Liver (tissue), 9 donors: ENCODE measurements around the gene METTL17. TPM values are rescaled to one million over a fixed set of nuclear protein-coding genes. Genes with fewer than 3 reads are reported as not detected.

ENCODE experiments used
- DNase-seq: peaks from one replicate; pipeline ENCODE4 v3.0.0-alpha.2; 2017; ENCODE audit warnings: low spot score
- H3K27ac ChIP-seq, 2 donors: one replicate each; pipeline ENCODE4 v1.7.0; 2013; ENCODE audit warnings: inconsistent platforms in 2 of 2, low read length in 2 of 2, control low read depth in 1 of 2, low read depth in 1 of 2, mild to moderate bottlenecking in 1 of 2
- H3K27me3 ChIP-seq, 4 donors: one replicate each; pipeline versions ENCODE4 v1.6.1 to v1.7.0; 2013; ENCODE audit warnings: low read length in 3 of 4, inconsistent platforms in 1 of 4, mild to moderate bottlenecking in 1 of 4, moderate library complexity in 1 of 4; ENCODE audit not compliant: control insufficient read depth in 4 of 4, insufficient read depth in 4 of 4
- H3K36me3 ChIP-seq, 4 donors: one replicate each; pipeline versions ENCODE4 v1.6.1 to v1.7.0; 2013; ENCODE audit warnings: low read length in 3 of 4, mild to moderate bottlenecking in 3 of 4, low read depth in 1 of 4, moderate library complexity in 1 of 4; ENCODE audit not compliant: control insufficient read depth in 4 of 4, insufficient read depth in 3 of 4
- H3K4me1 ChIP-seq, 4 donors: one replicate each; pipeline versions ENCODE4 v1.6.1 to v1.7.0; 2013; ENCODE audit warnings: low read length in 3 of 4, mild to moderate bottlenecking in 3 of 4, moderate library complexity in 1 of 4; ENCODE audit not compliant: control insufficient read depth in 4 of 4, insufficient read depth in 4 of 4
- H3K4me3 ChIP-seq, 3 donors: one replicate each; pipeline versions ENCODE4 v1.6.1 to v1.7.0; 2013; ENCODE audit warnings: low read length in 3 of 3, control low read depth in 1 of 3, low read depth in 1 of 3, mild to moderate bottlenecking in 1 of 3
- H3K9ac ChIP-seq, 2 donors: one replicate each; pipeline ENCODE4 v1.7.0; 2013; ENCODE audit warnings: low read length in 2 of 2, mild to moderate bottlenecking in 2 of 2, moderate library complexity in 2 of 2, control low read depth in 1 of 2, low read depth in 1 of 2
- H3K9me3 ChIP-seq, 4 donors: one replicate each; pipeline versions ENCODE4 v1.6.1 to v1.7.0; 2013; ENCODE audit warnings: low read length in 3 of 4; ENCODE audit not compliant: control insufficient read depth in 4 of 4
- ATF3 ChIP-seq: IDR thresholded peaks from 2 replicates; pipeline ENCODE4 v1.6.1; 2016; ENCODE audit warnings: antibody characterized with exemption
- CTCF ChIP-seq: fragments of 150-350 bp; IDR thresholded peaks from 2 replicates; pipeline ENCODE4 v1.5.1; 2017; ENCODE audit warnings: improper control_type of control experiment, low read depth, low read length; ENCODE audit not compliant: missing input control
- FOXA2 ChIP-seq: IDR thresholded peaks from 2 replicates; pipeline ENCODE4 v1.6.1; 2016; ENCODE audit warnings: antibody characterized with exemption
- HNF4A ChIP-seq, 2 donors: conservative IDR thresholded peaks; 2 replicates each; pipeline ENCODE4 v1.6.1; 2016; ENCODE audit warnings: antibody characterized with exemption in 2 of 2, mild to moderate bottlenecking in 2 of 2
- HNF4G ChIP-seq: IDR thresholded peaks from 2 replicates; pipeline ENCODE4 v1.6.1; 2016; ENCODE audit warnings: antibody characterized with exemption
- NR2F2 ChIP-seq: IDR thresholded peaks from 2 replicates; pipeline ENCODE4 v1.6.1; 2016; ENCODE audit warnings: antibody characterized with exemption
- RAD21 ChIP-seq, 2 donors: IDR thresholded peaks; 2 replicates each; pipeline ENCODE4 v1.6.1; 2016; ENCODE audit warnings: antibody characterized with exemption in 2 of 2, mild to moderate bottlenecking in 2 of 2
- REST ChIP-seq: IDR thresholded peaks from 2 replicates; pipeline ENCODE4 v1.6.1; 2016; ENCODE audit warnings: antibody characterized with exemption, mild to moderate bottlenecking
- SP1 ChIP-seq: IDR thresholded peaks from 2 replicates; pipeline ENCODE4 v1.6.1; 2018; ENCODE audit warnings: antibody characterized with exemption, mild to moderate bottlenecking
- TAF1 ChIP-seq: conservative IDR thresholded peaks from 2 replicates; pipeline ENCODE4 v1.6.1; 2016; ENCODE audit warnings: antibody characterized with exemption, mild to moderate bottlenecking
- YY1 ChIP-seq: IDR thresholded peaks from 2 replicates; pipeline ENCODE4 v1.6.1; 2016; ENCODE audit warnings: antibody characterized with exemption, mild to moderate bottlenecking
- WGBS: extraction: QIAGEN DNeasy Blood & Tissue Kit; methylation state at CpG from one replicate; pipeline ENCODE4 v1.1.7; 2013; 5-methylcytosine and 5-hydroxymethylcytosine counted together
- polyA plus RNA-seq, 2 donors: library from polyadenylated mRNA; stranded (reverse) in 1 of 2; unstranded in 1 of 2; fragments of 200-250 nt in 1 of 2; fragments of >200 nt in 1 of 2; fragmentation: Nextera tagmentation in 1 of 2; extraction: Ambion mirVana in 1 of 2; gene quantifications; one replicate each; pipeline versions ENCODE4 v1.2.1 to v1.2.3, GENCODE V29; 2013 to 2015
- total RNA-seq, 2 donors: library from RNA; depleted of rRNA; stranded (reverse); fragments of >200 nt; gene quantifications; one replicate each; pipeline ENCODE4 v1.2.3, GENCODE V29; 2014
- donor health status: healthy.
- donor health status: healthy.
- donor health status: healthy.
- donor health status: healthy.
- donor health status: healthy.

METTL17 gene
- total and polyA plus RNA-seq, 4 donors, result 31.0 to 64.8 (median 47.3) TPM

- TF ChIP-seq CTCF, result no peak
Observed at GRCh38 chr14:21030531-21030930, 40.8 kb downstream of the METTL17 start (continued).

GRCh38 chr14:21032326-21033132 lies 42.7 kb downstream of the METTL17 start:
- no peak overlapping the region for H3K27ac ChIP-seq
- H3K9ac ChIP-seq, result no peak overlapping the region
- no peaks in the 10 kb centered on the region for H3K9me3 ChIP-seq
- TF ChIP-seq FOXA2 (no peak), HNF4A (conservative IDR thresholded peaks at IDR 0.05) (no peak), REST (no peak), TAF1 (no peak), HNF4G (no peak), NR2F2 (no peak), YY1 (no peak)
- H3K4me1 ChIP-seq, result peaks cover 0 to 3% (median 0%) of the 10 kb centered on the region in 4 donors
- H3K36me3 ChIP-seq, result peaks cover 0 to 14% (median 3%) of the 10 kb centered on the region in 4 donors
- 89% methylated on average over 5 of the region's 5 CpGs for WGBS
- DNase-seq, result no peak
- H3K4me3 ChIP-seq, result no peak overlapping the region
- no peaks in the 10 kb centered on the region for H3K27me3 ChIP-seq

- DNase-seq, result no peak
- Histone ChIP-seq H3K27ac (no peak overlapping the region), H3K4me1 (peaks cover 0 to 10% (median 3%) of the 10 kb centered on the region in 4 donors), H3K4me3 (no peak overlapping the region), H3K27me3 (no peaks in the 10 kb centered on the region), H3K36me3 (peaks cover 0 to 14% (median 3%) of the 10 kb centered on the region in 4 donors), H3K9ac (no peak overlapping the region), H3K9me3 (no peaks in the 10 kb centered on the region)
- TF ChIP-seq TAF1 (no peak), CTCF (no peak), NR2F2 (no peak), ATF3 (no peak), YY1 (no peak), RAD21 (IDR thresholded peaks at IDR 0.05) (no peak), HNF4G (no peak), SP1 (no peak)
- 82% methylated on average over 4 of the region's 4 CpGs for WGBS
Observed at GRCh38 chr14:21033133-21033698, 43.4 kb downstream of the METTL17 start.
